ENCODE data around the gene S100G.

The S100G gene

DNA sequence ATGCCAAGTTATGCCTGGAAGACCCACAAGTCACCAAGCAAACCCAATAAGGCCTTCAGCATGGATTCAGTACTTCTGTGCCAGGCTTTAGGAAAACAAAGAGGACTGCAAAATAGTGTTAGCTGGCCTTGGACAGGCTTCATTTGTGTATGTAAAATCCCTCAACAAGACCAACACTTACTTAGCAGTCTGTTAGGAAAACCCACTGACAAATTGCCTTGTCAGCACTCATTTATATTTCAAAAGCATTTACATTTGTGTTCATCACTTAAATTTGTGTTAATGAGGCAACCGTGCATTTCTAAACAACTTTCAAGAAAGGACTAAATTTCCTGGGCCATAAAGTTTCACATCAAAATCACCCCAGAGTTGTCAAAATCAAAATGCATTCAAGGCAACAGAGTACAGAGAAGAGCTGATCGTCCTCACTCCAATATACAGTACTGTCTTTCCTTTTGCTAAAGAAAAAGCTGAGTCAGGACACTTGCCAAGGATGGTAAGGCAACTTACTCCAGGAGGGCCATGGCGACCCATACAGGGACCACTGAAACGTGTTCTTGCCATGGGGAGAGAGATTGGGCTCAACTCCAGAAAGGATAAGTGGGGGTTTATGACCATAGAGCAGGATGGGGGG lies 1.6 kb downstream of the S100G start:
- no peaks in the 10 kb centered on the region for H3K4me1 ChIP-seq (ENCODE audit: insufficient read depth, low read length)
- no peaks in the 10 kb centered on the region for H3K9me3 ChIP-seq (ENCODE audit: low read length)
- peaks cover 0 to 5% of the 10 kb centered on the region in 2 donors for H3K27me3 ChIP-seq (ENCODE audit: control insufficient read depth in 1 of 2, insufficient read depth in 2 of 2, low read length in 2 of 2)
- no peak overlapping the region for H3K27ac ChIP-seq (ENCODE audit: low read depth, low read length)
- H3K36me3 ChIP-seq (ENCODE audit: insufficient read depth, low read length): no peaks in the 10 kb centered on the region
- H3K4me3 ChIP-seq (ENCODE audit: low read depth in 1 of 2, low read length in 2 of 2): no peak overlapping the region
- H3K9ac ChIP-seq (ENCODE audit: low read length): no peak overlapping the region

DNA sequence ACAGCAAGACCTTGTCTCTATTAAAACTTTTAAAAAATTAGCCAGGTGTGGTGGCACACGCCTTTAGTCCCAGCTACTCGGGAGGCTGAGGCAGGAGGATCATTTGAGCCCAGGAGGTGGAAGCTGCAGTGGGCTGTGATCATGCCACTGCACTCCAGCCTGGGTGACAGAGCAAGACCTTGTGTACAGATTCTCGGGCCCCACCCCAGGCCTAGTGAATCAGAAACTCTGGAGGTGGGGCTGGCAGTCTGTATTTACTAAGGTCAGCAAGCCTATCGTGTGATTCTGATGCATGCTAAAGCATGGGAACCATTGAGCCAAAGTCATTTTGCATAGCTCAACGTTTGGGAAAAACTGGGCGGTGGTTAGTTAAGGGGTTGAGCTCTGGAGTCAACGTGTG lies 3.5 kb downstream of the S100G start:
- H3K36me3 ChIP-seq (ENCODE audit: insufficient read depth, low read length): no peaks in the 10 kb centered on the region
- H3K9me3 ChIP-seq (ENCODE audit: low read length): no peaks in the 10 kb centered on the region
- no peaks in the 10 kb centered on the region for H3K4me1 ChIP-seq (ENCODE audit: insufficient read depth, low read length)
- no peak overlapping the region for H3K4me3 ChIP-seq (ENCODE audit: low read depth in 1 of 2, low read length in 2 of 2)
- H3K27ac ChIP-seq (ENCODE audit: low read depth, low read length): no peak overlapping the region
- no peak overlapping the region for H3K9ac ChIP-seq (ENCODE audit: low read length)
- H3K27me3 ChIP-seq (ENCODE audit: control insufficient read depth in 1 of 2, insufficient read depth in 2 of 2, low read length in 2 of 2): peaks cover 0 to 5% of the 10 kb centered on the region in 2 donors

DNA sequence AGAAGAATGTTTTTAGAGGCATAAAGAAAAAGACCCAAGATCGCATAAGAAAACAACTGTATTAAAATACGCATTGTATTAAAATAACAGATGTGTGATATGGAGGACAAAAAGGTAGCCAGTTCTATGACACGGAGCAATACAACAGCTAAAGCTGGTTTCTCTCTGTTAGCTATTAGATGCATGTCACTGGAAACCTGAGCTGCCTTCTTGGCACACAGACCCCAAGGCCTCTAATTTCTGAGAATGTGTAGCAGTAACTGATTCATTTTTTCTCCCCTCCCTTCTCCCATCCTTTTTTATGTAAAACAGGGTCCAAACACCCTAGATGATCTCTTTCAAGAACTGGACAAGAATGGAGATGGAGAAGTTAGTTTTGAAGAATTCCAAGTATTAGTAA lies 4.1 kb downstream of the S100G start:
- Histone ChIP-seq H3K9me3 (ENCODE audit: low read length) (no peaks in the 10 kb centered on the region), H3K4me1 (ENCODE audit: insufficient read depth, low read length) (no peaks in the 10 kb centered on the region), H3K27me3 (ENCODE audit: control insufficient read depth in 1 of 2, insufficient read depth in 2 of 2, low read length in 2 of 2) (peaks cover 0 to 5% of the 10 kb centered on the region in 2 donors), H3K9ac (ENCODE audit: low read length) (no peak overlapping the region), H3K36me3 (ENCODE audit: insufficient read depth, low read length) (no peaks in the 10 kb centered on the region), H3K27ac (ENCODE audit: low read depth, low read length) (no peak overlapping the region), H3K4me3 (ENCODE audit: low read depth in 1 of 2, low read length in 2 of 2) (no peak overlapping the region)

DNA sequence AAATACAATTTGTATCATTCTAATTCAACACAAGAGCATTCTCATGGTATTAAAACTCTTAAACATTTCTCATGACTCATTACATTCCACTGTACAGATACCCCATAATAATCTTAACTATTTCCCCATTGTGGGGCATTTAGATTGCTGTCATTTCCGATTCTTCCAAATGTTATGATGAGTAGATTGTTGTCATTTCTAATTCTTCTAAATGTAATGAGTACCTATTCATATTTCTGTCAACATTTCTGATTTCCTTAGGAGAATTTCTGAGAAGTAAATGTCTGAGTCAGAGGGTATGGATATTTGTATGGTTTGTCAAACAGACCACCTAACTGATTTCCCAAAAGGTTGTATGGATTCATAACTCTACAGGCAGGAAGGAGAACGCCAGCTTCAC lies 8.3 kb downstream of the S100G start:
- Histone ChIP-seq H3K9me3 (ENCODE audit: low read length) (no peaks in the 10 kb centered on the region), H3K4me3 (ENCODE audit: low read depth in 1 of 2, low read length in 2 of 2) (no peak overlapping the region), H3K9ac (ENCODE audit: low read length) (no peak overlapping the region), H3K27ac (ENCODE audit: low read depth, low read length) (no peak overlapping the region), H3K4me1 (ENCODE audit: insufficient read depth, low read length) (no peaks in the 10 kb centered on the region), H3K27me3 (ENCODE audit: control insufficient read depth in 1 of 2, insufficient read depth in 2 of 2, low read length in 2 of 2) (peaks cover 3 to 5% of the 10 kb centered on the region in 2 donors), H3K36me3 (ENCODE audit: insufficient read depth, low read length) (no peaks in the 10 kb centered on the region)

DNA sequence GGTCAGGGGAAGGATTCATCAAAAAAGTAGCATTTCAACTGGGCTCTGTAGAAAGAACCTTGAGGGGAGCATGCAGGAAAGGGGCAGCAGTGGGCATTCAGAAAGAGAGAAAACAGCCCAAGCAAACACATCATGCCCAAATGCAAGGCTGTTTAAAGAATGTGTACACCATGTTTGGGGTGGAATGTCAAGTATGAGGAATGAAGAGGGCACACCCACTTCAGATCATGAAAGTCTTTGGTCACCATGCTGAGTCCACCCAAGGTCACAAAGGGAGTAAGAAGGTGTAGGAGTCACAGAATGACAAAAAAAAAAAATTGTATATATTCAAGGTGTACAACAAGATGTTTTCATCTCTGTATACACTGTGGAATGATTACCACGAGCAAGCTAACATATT lies 9.4 kb downstream of the S100G start:
- peaks cover 3 to 5% of the 10 kb centered on the region in 2 donors for H3K27me3 ChIP-seq (ENCODE audit: control insufficient read depth in 1 of 2, insufficient read depth in 2 of 2, low read length in 2 of 2)
- no peak overlapping the region for H3K27ac ChIP-seq (ENCODE audit: low read depth, low read length)
- no peak overlapping the region for H3K4me3 ChIP-seq (ENCODE audit: low read depth in 1 of 2, low read length in 2 of 2)

DNA sequence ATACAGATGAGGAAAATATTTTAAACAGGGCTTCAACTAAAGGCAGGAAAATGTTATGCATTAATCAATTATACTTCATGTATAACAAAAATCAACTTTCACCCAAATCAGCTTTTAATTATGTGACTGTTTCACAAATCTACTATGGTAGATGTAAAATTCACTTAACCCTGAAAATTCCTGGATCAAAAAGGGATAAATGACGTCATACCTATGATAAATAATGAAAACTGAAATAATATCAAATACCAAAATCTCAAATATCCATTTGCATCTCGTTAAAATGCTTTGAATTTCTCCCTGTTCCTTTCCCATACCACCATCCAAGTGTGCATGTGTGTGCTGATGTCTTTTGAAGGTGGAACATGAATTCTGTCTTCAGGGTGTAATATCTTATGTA lies 11.5 kb downstream of the S100G start:
- Histone ChIP-seq H3K27me3 (ENCODE audit: control insufficient read depth in 1 of 2, insufficient read depth in 2 of 2, low read length in 2 of 2) (peaks cover 0 to 3% of the 10 kb centered on the region in 2 donors), H3K36me3 (ENCODE audit: insufficient read depth, low read length) (no peaks in the 10 kb centered on the region), H3K27ac (ENCODE audit: low read depth, low read length) (no peak overlapping the region), H3K9me3 (ENCODE audit: low read length) (no peaks in the 10 kb centered on the region), H3K9ac (ENCODE audit: low read length) (no peak overlapping the region), H3K4me3 (ENCODE audit: low read depth in 1 of 2, low read length in 2 of 2) (no peak overlapping the region), H3K4me1 (ENCODE audit: insufficient read depth, low read length) (no peaks in the 10 kb centered on the region)

More for the DNA sequence above, 9.4 kb downstream of the S100G start:
- Histone ChIP-seq H3K9me3 (ENCODE audit: low read length) (no peaks in the 10 kb centered on the region), H3K4me1 (ENCODE audit: insufficient read depth, low read length) (no peaks in the 10 kb centered on the region), H3K36me3 (ENCODE audit: insufficient read depth, low read length) (no peaks in the 10 kb centered on the region), H3K9ac (ENCODE audit: low read length) (no peak overlapping the region)

DNA sequence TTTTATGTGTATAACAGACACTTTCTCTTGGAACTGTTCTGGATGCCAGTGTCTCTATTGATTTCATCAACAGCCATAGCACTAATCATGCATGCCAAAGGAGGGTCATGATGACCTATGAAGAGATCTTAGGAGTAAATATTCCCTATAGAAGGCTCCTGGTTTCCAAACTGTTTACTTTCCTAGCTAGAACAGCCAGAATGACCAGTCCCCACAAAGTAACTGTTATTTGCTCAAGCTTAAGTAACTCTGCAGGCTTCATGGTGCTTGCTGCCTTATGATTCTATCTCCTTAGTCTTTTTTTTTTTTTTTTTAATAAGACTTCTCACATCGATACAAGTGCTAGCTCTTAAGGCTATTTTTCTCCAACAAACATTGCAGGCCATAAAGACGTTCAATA lies 12.4 kb downstream of the S100G start:
- Histone ChIP-seq H3K27ac (ENCODE audit: low read depth, low read length) (no peak overlapping the region), H3K36me3 (ENCODE audit: insufficient read depth, low read length) (no peaks in the 10 kb centered on the region), H3K9ac (ENCODE audit: low read length) (no peak overlapping the region)

DNA sequence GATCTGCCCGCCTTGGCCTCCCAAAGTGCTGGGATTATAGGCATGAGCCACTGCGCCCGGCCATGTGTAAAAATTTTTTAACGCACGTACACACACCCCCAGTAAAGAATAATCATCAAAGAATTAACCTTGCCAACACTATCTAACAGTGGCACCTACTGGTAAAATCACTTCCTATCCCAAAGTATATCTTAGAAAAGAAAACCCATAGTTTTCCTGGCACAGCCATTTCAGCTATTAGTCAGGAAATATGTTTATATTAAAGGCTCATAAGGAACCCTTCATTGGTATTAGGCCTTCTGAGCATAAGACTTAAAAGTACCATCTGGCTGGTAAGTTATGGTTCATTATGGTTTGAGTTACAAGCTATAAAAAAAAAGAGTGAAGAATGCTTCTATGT lies 14.1 kb downstream of the S100G start:
- H3K4me1 ChIP-seq (ENCODE audit: insufficient read depth, low read length): no peaks in the 10 kb centered on the region
- H3K4me3 ChIP-seq (ENCODE audit: low read depth in 1 of 2, low read length in 2 of 2): no peak overlapping the region
- no peak overlapping the region for H3K27ac ChIP-seq (ENCODE audit: low read depth, low read length)
- H3K9me3 ChIP-seq (ENCODE audit: low read length): no peaks in the 10 kb centered on the region
- no peak overlapping the region for H3K9ac ChIP-seq (ENCODE audit: low read length)
- H3K36me3 ChIP-seq (ENCODE audit: insufficient read depth, low read length): no peaks in the 10 kb centered on the region
- H3K27me3 ChIP-seq (ENCODE audit: control insufficient read depth in 1 of 2, insufficient read depth in 2 of 2, low read length in 2 of 2): peaks cover 0 to 3% of the 10 kb centered on the region in 2 donors

More for the DNA sequence above, 12.4 kb downstream of the S100G start:
- no peaks in the 10 kb centered on the region for H3K4me1 ChIP-seq (ENCODE audit: insufficient read depth, low read length)
- H3K9me3 ChIP-seq (ENCODE audit: low read length): no peaks in the 10 kb centered on the region
- no peak overlapping the region for H3K4me3 ChIP-seq (ENCODE audit: low read depth in 1 of 2, low read length in 2 of 2)
- H3K27me3 ChIP-seq (ENCODE audit: control insufficient read depth in 1 of 2, insufficient read depth in 2 of 2, low read length in 2 of 2): peaks cover 0 to 3% of the 10 kb centered on the region in 2 donors

DNA sequence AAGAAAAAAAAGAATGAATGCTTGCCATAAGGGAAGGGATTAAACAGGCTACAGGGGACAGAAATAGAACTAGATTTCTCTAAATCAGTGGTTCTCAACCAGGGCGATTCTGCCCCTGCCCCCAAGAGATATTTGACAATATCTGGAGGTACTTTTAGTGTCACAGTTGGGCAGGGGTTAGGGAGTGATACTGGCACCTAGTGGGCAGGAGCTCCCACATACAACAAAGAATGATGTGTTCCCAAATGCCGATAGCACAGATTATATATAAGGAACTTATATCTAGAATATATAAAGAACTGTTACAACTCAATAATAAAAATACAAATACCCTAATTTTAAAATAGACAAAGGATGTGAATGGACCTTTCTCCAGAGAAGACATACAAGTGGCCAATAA lies 14.7 kb downstream of the S100G start:
- Histone ChIP-seq H3K9ac (ENCODE audit: low read length) (no peak overlapping the region), H3K27ac (ENCODE audit: low read depth, low read length) (no peak overlapping the region), H3K4me1 (ENCODE audit: insufficient read depth, low read length) (no peaks in the 10 kb centered on the region), H3K36me3 (ENCODE audit: insufficient read depth, low read length) (no peaks in the 10 kb centered on the region), H3K27me3 (ENCODE audit: control insufficient read depth in 1 of 2, insufficient read depth in 2 of 2, low read length in 2 of 2) (peaks cover 0 to 3% of the 10 kb centered on the region in 2 donors), H3K4me3 (ENCODE audit: low read depth in 1 of 2, low read length in 2 of 2) (no peak overlapping the region), H3K9me3 (ENCODE audit: low read length) (no peaks in the 10 kb centered on the region)

DNA sequence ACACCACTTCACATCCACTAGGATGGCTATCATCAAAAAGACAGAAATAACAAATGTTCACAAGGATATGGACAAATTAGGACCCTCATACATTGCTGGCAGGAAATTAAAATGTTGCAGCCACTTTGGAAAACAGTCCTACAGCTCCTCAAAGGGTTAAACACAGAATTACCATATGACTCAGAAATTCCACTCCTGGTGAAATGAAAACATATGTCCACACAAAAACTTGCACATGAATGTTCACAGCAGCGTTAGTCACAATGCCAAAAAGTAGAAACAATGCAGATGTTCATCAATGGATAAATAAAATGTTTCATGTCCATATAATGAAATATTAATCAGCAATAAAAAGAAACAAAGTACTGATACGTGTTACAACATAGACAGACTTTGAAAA lies 15.1 kb downstream of the S100G start:
- Histone ChIP-seq H3K36me3 (ENCODE audit: insufficient read depth, low read length) (no peaks in the 10 kb centered on the region), H3K4me1 (ENCODE audit: insufficient read depth, low read length) (no peaks in the 10 kb centered on the region), H3K27ac (ENCODE audit: low read depth, low read length) (no peak overlapping the region), H3K27me3 (ENCODE audit: control insufficient read depth in 1 of 2, insufficient read depth in 2 of 2, low read length in 2 of 2) (peaks cover 0 to 3% of the 10 kb centered on the region in 2 donors), H3K4me3 (ENCODE audit: low read depth in 1 of 2, low read length in 2 of 2) (no peak overlapping the region), H3K9ac (ENCODE audit: low read length) (no peak overlapping the region), H3K9me3 (ENCODE audit: low read length) (no peaks in the 10 kb centered on the region)

DNA sequence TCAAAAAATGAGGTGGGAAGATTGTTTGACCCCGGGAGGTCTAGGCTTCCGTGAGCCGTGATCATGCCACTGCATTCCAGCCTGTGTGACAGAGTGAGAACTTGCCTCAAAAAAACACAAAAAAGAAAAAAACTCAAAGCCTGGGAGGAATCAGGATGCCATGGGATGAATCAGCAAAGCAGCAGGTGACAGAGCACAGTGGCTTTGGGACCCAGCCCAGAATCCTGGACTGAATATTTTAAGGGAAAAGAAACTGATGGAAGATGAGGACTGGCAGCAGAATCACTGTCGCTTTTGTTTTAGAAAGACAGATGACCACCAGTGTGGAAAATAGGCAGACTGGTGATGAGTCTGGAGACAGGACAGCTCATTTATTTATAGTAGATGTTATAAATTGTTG lies 16.6 kb downstream of the S100G start:
- no peak overlapping the region for H3K9ac ChIP-seq (ENCODE audit: low read length)
- H3K4me3 ChIP-seq (ENCODE audit: low read depth in 1 of 2, low read length in 2 of 2): no peak overlapping the region
- H3K9me3 ChIP-seq (ENCODE audit: low read length): no peaks in the 10 kb centered on the region
- peaks cover 0 to 3% of the 10 kb centered on the region in 2 donors for H3K27me3 ChIP-seq (ENCODE audit: control insufficient read depth in 1 of 2, insufficient read depth in 2 of 2, low read length in 2 of 2)
- no peaks in the 10 kb centered on the region for H3K36me3 ChIP-seq (ENCODE audit: insufficient read depth, low read length)
- no peaks in the 10 kb centered on the region for H3K4me1 ChIP-seq (ENCODE audit: insufficient read depth, low read length)
- no peak overlapping the region for H3K27ac ChIP-seq (ENCODE audit: low read depth, low read length)

DNA sequence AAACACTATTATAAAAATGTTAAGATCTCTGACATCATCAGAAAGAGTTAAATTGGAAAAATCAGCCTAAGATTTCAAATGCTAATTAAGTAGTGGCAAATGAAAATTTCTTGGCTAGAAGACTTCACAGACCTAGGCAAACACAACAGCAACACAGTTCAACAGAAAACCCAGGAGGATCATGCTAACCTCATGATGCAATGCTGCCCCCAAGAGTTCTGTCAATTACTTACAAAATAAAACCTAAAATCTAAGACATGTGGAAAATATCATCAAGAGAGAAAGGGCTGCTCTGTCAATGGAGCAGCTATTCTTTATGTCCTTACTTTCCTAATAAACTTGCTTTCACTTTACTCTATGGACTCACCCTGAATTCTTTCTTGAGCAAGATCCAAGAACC lies 21.0 kb downstream of the S100G start:
- no peaks in the 10 kb centered on the region for H3K4me1 ChIP-seq (ENCODE audit: insufficient read depth, low read length)

More for the DNA sequence above, 21.0 kb downstream of the S100G start:
- H3K36me3 ChIP-seq (ENCODE audit: insufficient read depth, low read length): no peaks in the 10 kb centered on the region
- no peak overlapping the region for H3K4me3 ChIP-seq (ENCODE audit: low read depth in 1 of 2, low read length in 2 of 2)
- no peaks in the 10 kb centered on the region for H3K9me3 ChIP-seq (ENCODE audit: low read length)
- H3K9ac ChIP-seq (ENCODE audit: low read length): no peak overlapping the region
- H3K27me3 ChIP-seq (ENCODE audit: control insufficient read depth in 1 of 2, insufficient read depth in 2 of 2, low read length in 2 of 2): no peaks in the 10 kb centered on the region
- no peak overlapping the region for H3K27ac ChIP-seq (ENCODE audit: low read depth, low read length)
